HepG2 (cell line): ENCODE measurements around the gene TPD52L2. TPM values are rescaled to one million over a fixed set of nuclear protein-coding genes. Genes with fewer than 3 reads are reported as not detected.
A peak's percentile ranks its signal among the peaks of the same experiment; 100 is the strongest.

Experiments
- ATF3 ChIP-seq: sonication (generic); formaldehyde crosslinking; IDR thresholded peaks from 2 replicates; pipeline ENCODE4 v1.4.0; 2020; ENCODE audit warnings: missing genetic modification reagents
- CENPT ChIP-seq: sonication (generic); formaldehyde crosslinking; IDR thresholded peaks from 2 replicates; pipeline ENCODE4 v1.8.0; 2022; ENCODE audit warnings: low read depth, mild to moderate bottlenecking, moderate library complexity, missing genetic modification reagents
- KLF13 ChIP-seq: sonication (generic); formaldehyde crosslinking; IDR thresholded peaks from 2 replicates; pipeline ENCODE4 v1.4.0; 2020; ENCODE audit warnings: mild to moderate bottlenecking, missing genetic modification reagents
- MAF1 ChIP-seq: sonication (generic); formaldehyde crosslinking; IDR thresholded peaks from 2 replicates; pipeline ENCODE4 v1.5.0; 2020; ENCODE audit warnings: missing genetic modification reagents, borderline replicate concordance
- NFE2L1 ChIP-seq: sonication (generic); formaldehyde crosslinking; IDR thresholded peaks from 2 replicates; pipeline ENCODE4 v1.4.0; 2020; ENCODE audit warnings: missing genetic modification reagents, mild to moderate bottlenecking, borderline replicate concordance
- PRDM15 ChIP-seq: sonication (generic); formaldehyde crosslinking; IDR thresholded peaks from 2 replicates; pipeline ENCODE4 v1.4.0; 2020; ENCODE audit warnings: missing genetic modification reagents
- RERE ChIP-seq: IDR thresholded peaks from 2 replicates; pipeline ENCODE4 v1.6.1; 2016; ENCODE audit warnings: low read depth, missing genetic modification reagents, missing compliant biosample characterization
- SP2 ChIP-seq: sonication (generic); formaldehyde crosslinking; IDR thresholded peaks from 2 replicates; pipeline ENCODE4 v1.5.1; 2020; ENCODE audit warnings: mild to moderate bottlenecking, missing genetic modification reagents
- ZNF142 ChIP-seq: sonication (generic); formaldehyde crosslinking; IDR thresholded peaks from 2 replicates; pipeline ENCODE4 v1.4.0; 2020; ENCODE audit warnings: missing genetic modification reagents
- ZNF557 ChIP-seq: sonication (generic); formaldehyde crosslinking; IDR thresholded peaks from 2 replicates; pipeline ENCODE4 v1.4.0; 2020; ENCODE audit warnings: missing genetic modification reagents
- ZNF772 ChIP-seq: sonication (generic); formaldehyde crosslinking; IDR thresholded peaks from 2 replicates; pipeline ENCODE4 v1.5.0; 2020; ENCODE audit warnings: mild to moderate bottlenecking, missing genetic modification reagents
- ZNF850 ChIP-seq: sonication (generic); formaldehyde crosslinking; conservative IDR thresholded peaks from 2 replicates; pipeline ENCODE4 v1.9.0; 2021; ENCODE audit warnings: mild to moderate bottlenecking, missing genetic modification reagents
- polyA plus RNA-seq, 8 experiments: library from polyadenylated mRNA; depleted of rRNA in 3 of 8; stranded (reverse) in 7 of 8; unstranded in 1 of 8; fragments of >200 nt; fragmentation: Illumina TruSeq in 4 of 8; extraction: Trizol in 4 of 8; gene quantifications; 2 replicates each; pipeline versions ENCODE4 v1.2.1 to v1.2.3, GENCODE V29; 2011 to 2016; ENCODE audit warnings: low read depth in 4 of 8, missing spikeins in 1 of 8, mixed read lengths in 1 of 8; ENCODE audit not compliant: insufficient read depth in 1 of 8
- total RNA-seq, 5 experiments: library from RNA; depleted of rRNA; stranded (reverse); fragments of >200 nt; fragmentation: Illumina TruSeq; extraction: Trizol; gene quantifications; 2 replicates each; pipeline ENCODE4 v1.2.3, GENCODE V29; 2016; ENCODE audit warnings: low read depth in 1 of 5

TPD52L2 gene
- total and polyA plus RNA-seq, 2 of the 13 experiments (the other 11 are each of a cell fraction or from before 2014, with no cell fraction given), result 156 to 184 TPM

- no peak for TF ChIP-seq PRDM15
- TF ChIP-seq SP2, result no peak
- 0 out of 2 replicates have a peak, but pooled peaks have one; percentile 42 for TF ChIP-seq CENPT
- TF ChIP-seq ZNF850 (CRISPR knock-in tag), result no peak
- peak; percentile 74 for TF ChIP-seq ZNF142 (CRISPR knock-in tag)
- peak; percentile 18; the same call in 1 of the 2 replicates for TF ChIP-seq ATF3 (CRISPR knock-in tag)
- peak; percentile 87; the same call in 1 of the 2 replicates for TF ChIP-seq ZNF772
- peak; percentile 16; the same call in 1 of the 2 replicates for TF ChIP-seq ZNF557
- TF ChIP-seq KLF13 (CRISPR knock-in tag), result no peak
- TF ChIP-seq NFE2L1, result no peak
- TF ChIP-seq RERE (CRISPR knock-in tag), result 0 out of 2 replicates have a peak, but pooled peaks have one; percentile 47
- peak; percentile 22 for TF ChIP-seq MAF1
Observed at GRCh38 chr20:63863798-63864544, 1.1 kb upstream of the TPD52L2 start (continued).
